Measurements from ENCODE around the gene SLC6A18. TPM values are rescaled to one million over a fixed set of nuclear protein-coding genes. Genes with fewer than 3 reads are reported as not detected.

SLC6A18 gene
- total and polyA plus RNA-seq, 2 of the 4 experiments (the other 2 are of a cell fraction): not detected

- H2BK5ac ChIP-seq (ENCODE audit: low read depth, low read length, poor library complexity, severe bottlenecking): no peak overlapping the region
- intact Hi-C loops (cut with micrococcal nuclease) (no loop called here), dilution Hi-C loops (cut with HindIII; ENCODE audit: low sequenced_read_pairs, unreplicated experiment) (no loop called here), in situ Hi-C loops (cut with MboI; ENCODE audit: low sequenced_read_pairs) (no loop called here)
- no peak overlapping the region for H3K9ac ChIP-seq (ENCODE audit: low read depth, low read length)
- H3K14ac ChIP-seq (replicated peaks; ENCODE audit: low read depth, low read length): no peak overlapping the region
- ATAC-seq (ENCODE audit: low read depth) (no peak), DNase-seq (no peak)
- H3K36me3 ChIP-seq (ENCODE audit: control insufficient read depth, insufficient read depth, low read length): no peaks in the 10 kb centered on the region
- no peak overlapping the region for H4K5ac ChIP-seq (ENCODE audit: low read depth, low read length)
- ChIA-PET CTCF (no interaction called here), POLR2A (ENCODE audit: unreplicated experiment) (no interaction called here)
- H2AK9ac ChIP-seq (replicated peaks; ENCODE audit: low read depth, low read length, poor library complexity): no peak overlapping the region
- no peaks in the 10 kb centered on the region for H3K9me3 ChIP-seq (ENCODE audit: control insufficient read depth, insufficient read depth, low read length)
- H4K20me1 ChIP-seq (ENCODE audit: insufficient read depth, low read length): no peaks in the 10 kb centered on the region
- H4K91ac ChIP-seq (ENCODE audit: insufficient read depth, low read depth, low read length): no peak overlapping the region
- H4K8ac ChIP-seq (ENCODE audit: low read depth in 2 of 2, low read length in 2 of 2): no peak overlapping the region
- H3K9me1 ChIP-seq (ENCODE audit: insufficient read depth, low read length): no peaks in the 10 kb centered on the region
- no peak overlapping the region for H3K4me3 ChIP-seq (ENCODE audit: insufficient read depth, low read depth, low read length)
- H3K4ac ChIP-seq (ENCODE audit: low read depth, low read length): no peak overlapping the region
- no peak overlapping the region for H3K56ac ChIP-seq (ENCODE audit: extremely low read depth, insufficient read depth, low read length)
- no peak for TF ChIP-seq NFE2L2 (IDR thresholded peaks at IDR 0.05; ENCODE audit: low read depth, low read length)
- no peak overlapping the region for H2BK15ac ChIP-seq (ENCODE audit: low read depth, low read length)
- H3K4me2 ChIP-seq (ENCODE audit: low read depth, low read length): no peak overlapping the region
- H3K27ac ChIP-seq (ENCODE audit: insufficient read depth, low read length): no peak overlapping the region
- H3K79me1 ChIP-seq (ENCODE audit: low read depth in 1 of 2, low read length in 2 of 2): no peaks in the 10 kb centered on the region
- H3K23ac ChIP-seq (ENCODE audit: low read depth, low read length): no peak overlapping the region
- no peak overlapping the region for H3K18ac ChIP-seq (ENCODE audit: low read depth, low read length)
- H2AK5ac ChIP-seq (ENCODE audit: low read depth, low read length): no peak overlapping the region
- BruUV-seq (replicated peaks): no TSS peak
- peaks cover 16% of the 10 kb centered on the region; the same call in 1 of the 2 replicates for H3K27me3 ChIP-seq (ENCODE audit: control insufficient read depth, insufficient read depth, low read length)
- no peak overlapping the region for H2BK20ac ChIP-seq (ENCODE audit: low read depth, low read length)
- peak overlapping the region; percentile 11 for H2AFZ ChIP-seq (replicated peaks; ENCODE audit: low read length, poor library complexity)
- H3K4me1 ChIP-seq (ENCODE audit: control insufficient read depth, insufficient read depth, low read length): no peaks in the 10 kb centered on the region
- 70% methylated on average over 11 of the region's 18 CpGs; no CpG with 5 or more reads in 1 of the 2 experiments for WGBS, 2 experiments (ENCODE audit: extremely low coverage in 2 of 2, insufficient read length in 1 of 2)
- H2BK120ac ChIP-seq (ENCODE audit: low read depth, low read length): no peak overlapping the region
These were observed 32.1 kb upstream of the SLC6A18 start for GRCh38 chr5:1192971-1193590.
